Limb (tissue), 2 donors: ENCODE data around the gene SAMM50.

ENCODE experiments used
- DNase-seq, 2 donors: peaks; one replicate each; pipeline ENCODE4 v3.0.0-alpha.2; 2016; ENCODE audit errors: extremely low spot score in 2 of 2

Gene SAMM50

DNA sequence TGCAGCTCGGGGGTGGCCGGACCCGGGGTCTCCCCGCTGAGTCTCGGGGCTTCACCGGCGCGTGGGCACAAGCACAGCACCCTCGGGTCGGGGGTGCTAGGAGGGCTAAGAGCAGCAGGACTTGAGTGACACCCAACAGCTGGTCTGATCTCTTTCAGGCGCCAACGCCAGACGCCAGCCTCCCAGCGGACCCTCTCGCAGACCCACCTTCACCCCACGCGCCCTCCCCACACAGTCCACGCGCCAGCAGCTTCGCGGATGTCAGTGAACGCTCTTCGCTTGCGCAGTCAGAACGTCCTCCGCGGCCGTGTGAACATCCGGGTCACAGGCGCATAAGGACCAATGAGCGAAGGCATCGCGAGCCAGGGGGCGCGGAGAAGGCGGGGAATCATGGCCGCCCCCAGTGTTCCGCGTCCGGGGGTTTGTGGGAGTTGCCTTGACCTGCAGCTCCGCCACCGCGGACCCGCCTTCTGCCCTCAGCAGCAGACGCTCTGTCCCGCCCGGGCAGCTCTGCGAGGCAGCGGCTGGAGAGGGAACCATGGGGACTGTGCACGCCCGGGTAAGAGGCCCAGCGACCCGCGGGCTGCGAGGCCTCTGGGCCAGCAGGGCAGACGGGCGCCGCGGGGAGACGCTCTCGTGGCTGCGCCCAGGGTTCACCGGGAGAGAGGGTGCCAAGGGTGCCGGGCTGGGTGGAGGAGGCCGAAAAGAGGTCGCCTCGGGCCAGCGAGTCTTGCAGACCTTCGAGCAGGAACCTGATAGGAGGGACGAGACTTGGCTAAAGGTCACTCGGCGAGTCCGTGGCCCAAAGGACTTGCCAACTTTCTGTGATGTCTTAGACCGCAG, at the start of gene SAMM50:
Gene SAMM50 (plus strand): TSS at position 403 of the 843 bp plus-strand sequence. CDS start 136 bp downstream, at position 539.
- peak; percentile 92 to 93 for DNase-seq

DNA sequence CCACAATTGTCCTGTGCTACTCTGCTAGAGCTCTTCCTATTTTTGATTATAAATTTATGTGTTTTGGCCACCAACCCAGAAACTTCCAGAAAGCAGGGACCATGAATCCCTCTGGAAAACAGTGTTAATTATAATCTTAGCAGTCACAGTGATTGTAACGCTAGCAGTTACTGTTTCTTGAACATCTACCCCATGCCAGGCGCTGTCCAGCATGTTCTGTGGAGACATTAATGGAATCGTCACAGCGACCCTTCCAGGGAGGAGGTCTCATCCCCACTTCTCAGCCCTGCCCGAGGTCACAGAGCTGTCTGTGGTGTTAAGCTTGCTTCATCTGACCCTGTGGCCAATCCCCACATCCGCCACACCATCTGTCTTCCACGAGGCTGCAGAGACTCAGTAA, 49.6 kb upstream of the SAMM50 start:
- no peak for DNase-seq

DNA sequence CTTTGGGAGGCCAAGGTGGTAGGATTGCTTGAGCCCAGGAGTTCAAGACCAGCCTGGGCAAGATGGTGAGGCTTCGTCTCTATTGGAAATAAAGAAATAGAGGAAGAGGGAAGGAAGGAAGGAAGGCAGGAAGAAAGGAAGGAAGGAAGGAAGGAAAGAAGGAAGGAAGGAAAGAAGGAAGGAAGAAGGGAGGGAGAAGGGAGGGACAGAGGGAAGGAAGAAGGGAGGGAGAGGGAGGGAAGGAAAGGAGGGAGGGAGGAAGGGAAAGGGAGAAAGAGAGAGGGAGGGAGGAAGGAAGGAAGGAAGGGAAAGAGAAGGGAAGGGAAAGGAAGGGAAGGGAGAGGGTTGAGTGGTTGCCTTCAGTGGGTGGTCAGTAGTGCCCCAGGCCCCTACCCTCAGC, 45.5 kb upstream of the SAMM50 start:
- DNase-seq: no peak

DNA sequence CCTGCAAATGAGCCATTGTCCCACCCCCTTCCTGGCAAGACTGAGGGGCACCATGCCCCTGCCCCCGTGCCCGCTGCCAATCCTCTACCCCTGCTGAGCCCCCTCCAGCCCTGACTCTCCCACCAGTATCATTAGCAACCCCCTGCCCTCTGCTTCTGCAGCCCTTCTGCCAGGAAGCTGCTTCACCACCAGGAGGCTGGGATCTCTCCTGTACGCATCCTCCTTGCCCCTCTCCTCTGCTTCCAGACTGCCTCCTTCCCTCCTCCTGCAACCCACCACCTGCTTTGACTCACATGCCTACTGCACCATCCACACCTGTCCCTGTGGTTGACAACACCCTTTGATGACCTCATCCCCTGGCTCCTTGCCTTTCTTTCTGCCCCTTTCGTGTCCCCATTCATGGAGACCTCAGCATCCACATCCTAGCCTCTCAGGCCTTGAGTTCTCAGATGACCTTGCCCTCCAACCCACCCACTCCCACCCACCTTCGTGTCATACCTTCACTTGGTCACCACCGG, 45.0 kb upstream of the SAMM50 start:
- DNase-seq: no peak

DNA sequence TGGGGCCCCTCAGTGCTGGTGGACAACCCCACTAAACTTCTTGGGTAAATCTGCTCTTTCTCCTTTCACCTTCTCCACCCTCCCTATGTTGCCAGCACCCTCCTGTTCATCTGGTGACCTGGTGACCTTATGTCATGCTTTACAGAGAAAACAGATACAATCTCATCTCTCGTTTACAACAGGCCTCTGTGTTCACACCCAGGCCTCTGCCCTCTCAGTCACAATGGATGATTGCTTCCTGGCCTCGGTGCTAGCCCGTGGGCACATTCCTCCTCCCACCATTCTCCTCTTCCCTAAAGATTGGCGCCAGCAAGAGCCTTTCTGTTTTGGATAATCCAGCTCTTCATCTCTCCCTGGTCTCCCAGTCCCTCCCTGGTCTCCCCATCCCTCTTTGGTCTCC, 43.9 kb upstream of the SAMM50 start:
- DNase-seq: no peak

DNA sequence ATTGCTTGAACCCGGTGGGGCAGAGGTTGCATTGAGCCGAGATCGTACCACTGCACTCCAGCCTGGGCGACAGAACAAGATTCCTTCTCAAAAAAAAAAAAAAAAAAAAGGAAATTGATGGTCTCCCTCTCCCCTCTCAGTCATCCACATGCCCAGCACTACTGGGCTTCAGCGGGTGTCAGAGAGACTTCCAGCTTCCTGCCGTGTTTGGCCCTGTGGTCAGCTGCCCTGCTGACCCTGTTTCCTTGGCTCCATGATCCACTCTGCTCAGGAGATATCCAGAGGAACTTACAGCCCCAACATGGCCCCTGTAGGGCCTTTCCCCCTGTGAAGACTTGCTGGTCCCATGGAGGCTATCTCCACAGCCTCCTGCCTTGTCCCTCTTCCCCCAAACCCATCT, 37.7 kb upstream of the SAMM50 start:
- no peak for DNase-seq

DNA sequence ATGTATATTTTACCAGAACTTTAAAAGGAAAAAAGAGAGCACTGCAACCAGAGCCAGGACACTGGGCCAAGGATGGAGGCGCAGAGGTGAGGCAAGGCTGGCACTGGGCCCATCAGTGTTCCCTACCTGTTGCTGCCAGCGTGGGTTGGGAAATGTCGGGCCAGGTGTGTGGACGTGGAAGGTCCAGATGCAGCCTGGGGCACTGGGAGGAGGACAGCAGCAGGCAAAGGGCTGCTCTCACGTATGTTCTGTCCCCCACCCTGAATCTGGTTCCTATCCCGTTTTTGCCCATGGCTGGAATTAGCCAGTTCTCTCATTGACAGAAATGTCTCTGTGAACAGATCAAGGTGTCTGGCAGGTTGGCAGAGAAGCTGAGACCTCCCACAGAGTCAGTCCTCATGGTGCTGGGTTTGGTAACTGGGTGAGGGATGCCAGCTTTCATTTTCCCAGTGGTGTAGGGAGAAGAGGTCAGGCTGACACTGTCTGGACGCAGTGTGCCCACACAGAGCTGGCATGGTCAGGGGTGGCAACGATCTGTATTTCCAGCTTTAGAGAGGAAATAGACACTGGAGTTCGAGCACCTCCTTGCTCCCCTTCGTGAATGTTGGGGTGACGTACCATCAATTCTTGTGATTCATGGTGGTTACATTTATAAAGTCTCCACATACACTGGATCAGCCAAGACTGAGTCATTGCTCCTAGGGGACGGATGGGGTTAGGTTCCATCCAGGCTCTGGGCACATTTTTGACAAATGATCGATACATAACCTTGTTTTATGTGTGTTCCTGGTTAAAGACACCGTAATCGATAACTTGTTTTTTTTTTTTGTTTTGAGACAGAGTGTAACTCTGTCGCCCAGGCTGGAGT, 35.9 kb upstream of the SAMM50 start:
- DNase-seq: no peak

DNA sequence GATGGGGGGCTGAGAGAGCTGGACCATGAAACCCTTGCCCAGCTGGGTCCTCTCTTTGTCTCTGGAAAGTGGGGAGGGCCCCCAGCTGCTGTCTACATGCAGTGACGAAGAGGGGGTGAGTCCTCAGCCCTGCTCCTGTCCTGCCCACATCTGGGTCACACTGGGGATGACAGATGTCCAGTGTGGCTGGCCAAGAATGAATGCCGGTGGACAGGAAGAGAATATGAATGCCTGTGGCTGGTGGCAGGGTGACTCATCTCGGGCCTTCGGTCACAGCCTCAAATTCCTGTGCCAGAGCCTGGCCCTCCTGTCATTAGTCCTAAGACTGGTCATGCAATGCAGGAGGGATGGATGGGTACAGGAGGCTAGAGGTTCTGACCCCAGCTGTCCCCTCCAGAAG, 33.9 kb upstream of the SAMM50 start:
- no peak for DNase-seq

DNA sequence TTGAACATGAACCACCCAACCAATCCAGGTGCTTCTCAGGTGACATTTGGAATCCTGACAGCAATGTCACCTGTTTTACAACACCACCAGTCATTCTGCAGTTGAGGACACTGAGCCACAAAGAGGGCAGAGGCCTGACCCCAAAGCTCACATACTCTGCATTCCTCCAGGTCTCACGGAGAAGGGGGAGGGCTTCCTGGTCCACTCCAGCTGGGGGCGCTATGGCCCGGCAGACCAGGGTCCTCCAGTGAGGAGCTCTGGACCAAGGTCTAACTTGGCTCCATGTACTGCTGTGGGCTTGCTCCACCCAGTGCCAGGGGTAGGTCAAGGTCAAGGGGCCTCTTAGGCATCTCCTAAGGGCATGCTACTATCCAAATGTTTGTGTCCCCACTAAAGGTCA, 33.1 kb upstream of the SAMM50 start:
- no peak for DNase-seq

DNA sequence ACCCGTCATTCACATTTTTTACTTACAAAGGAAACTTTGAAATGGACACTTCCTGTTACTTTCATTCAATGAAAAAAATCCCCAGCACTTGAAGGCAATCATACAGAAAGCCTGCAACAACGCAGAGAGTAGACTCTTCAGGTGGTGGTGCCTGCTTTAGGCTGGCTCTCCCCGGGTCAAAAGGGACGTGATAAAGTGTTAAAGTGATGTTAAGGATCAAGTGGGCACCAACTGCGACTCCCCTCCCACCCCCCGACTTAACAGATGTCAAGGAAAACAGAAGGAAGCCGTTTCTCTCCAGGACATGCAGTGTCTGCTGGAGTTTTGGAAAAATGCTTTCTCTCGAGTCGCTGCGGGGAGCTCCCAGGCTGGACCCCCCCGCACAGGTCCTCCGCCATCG, 32.1 kb upstream of the SAMM50 start:
- no peak for DNase-seq

DNA sequence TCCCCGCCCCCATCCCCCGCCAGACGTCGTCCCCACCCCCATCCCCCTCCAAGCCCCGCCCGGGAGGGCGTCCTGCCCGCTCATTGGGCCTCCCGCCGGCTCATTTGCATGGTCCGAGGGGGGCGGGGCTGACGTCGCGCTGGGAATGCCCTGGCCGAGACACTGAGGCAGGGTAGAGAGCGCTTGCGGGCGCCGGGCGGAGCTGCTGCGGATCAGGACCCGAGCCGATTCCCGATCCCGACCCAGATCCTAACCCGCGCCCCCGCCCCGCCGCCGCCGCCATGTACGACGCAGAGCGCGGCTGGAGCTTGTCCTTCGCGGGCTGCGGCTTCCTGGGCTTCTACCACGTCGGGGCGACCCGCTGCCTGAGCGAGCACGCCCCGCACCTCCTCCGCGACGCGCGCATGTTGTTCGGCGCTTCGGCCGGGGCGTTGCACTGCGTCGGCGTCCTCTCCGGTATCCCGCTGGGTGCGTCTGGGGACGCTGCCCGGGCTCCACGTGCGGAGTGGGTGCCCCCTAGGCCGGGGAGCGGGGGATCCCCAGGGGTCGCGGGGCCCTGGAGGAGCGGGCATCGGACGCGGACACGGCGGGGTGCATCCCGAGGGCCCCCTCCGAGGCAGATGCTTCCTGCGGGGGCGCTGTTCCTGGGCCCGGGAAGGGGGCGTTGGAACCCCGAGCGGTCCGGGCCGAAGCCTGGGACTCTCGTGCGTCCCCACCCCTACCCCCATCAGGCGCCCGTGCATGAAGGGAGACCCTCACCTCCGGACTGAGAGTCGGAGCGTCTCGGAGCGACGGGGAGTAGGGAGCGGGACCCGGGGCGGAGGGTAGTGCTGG, 31.4 kb upstream of the SAMM50 start, which contains the start of gene PNPLA3:
Gene PNPLA3 (plus strand): TSS at position 175 of the 834 bp plus-strand sequence. CDS start 107 bp downstream, at position 282.
- DNase-seq: peak; percentile 86 to 96

DNA sequence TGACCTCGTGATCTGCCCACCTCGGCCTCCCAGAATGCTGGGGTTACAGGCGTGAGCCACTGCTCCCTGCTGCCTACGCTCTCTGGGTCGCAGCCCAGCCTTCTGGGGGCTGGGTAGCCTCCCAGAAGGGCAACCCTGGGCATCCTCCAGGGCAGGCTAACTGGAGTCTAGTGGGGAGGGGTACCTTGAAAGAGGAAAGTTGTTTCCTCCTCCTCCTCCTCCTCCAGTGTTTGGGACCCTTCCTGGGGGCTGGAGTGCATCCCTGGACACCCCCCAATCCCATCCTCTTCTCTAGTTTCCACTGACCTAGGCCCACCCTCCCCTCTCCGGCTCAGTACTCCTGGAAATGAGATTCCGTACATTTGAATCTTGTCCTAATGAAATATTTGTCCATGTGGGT, 30.4 kb upstream of the SAMM50 start:
- DNase-seq: no peak

DNA sequence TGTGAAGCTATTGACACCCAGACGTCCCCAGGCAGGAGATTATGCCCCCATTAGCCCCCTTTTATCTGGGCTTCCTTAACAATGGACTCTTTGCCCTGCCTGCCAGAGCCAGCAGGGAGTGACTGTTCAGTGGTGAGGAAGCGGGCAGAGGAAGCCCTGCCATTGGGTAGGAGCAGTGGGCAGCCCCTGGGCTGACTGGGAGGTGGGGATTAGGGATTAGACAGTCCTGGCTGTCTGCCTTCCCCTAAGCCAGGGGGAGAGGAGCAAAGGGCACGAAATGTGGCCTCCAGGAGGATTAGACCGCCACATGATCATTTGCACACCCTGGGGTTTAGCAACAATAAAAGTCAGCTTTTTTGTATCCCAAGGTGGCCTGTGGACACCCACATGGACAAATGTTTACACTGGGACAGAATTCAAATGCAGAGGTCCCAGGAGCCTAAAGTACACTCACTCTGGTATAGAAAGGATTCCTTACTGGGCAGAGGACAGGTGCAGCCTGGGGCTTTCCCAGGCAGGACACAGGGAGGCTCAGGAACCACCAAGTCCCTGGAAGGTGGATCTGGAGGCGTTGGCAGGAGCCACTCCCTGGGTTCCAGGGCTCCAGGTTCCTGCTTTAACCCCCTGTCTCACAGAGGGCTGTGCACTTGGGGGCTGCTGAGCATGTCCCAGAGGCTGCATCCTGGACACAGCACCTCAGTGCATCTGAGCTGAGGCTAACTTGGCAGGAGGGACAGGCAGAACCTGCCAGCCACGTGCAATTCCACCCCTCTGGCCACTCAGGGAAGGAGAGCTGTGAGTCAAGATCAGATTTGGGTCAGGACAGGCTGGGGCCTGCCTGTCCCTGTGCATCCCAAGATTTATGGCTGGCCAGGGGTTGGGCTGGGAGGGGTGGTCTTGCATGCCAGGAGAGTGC, 29.6 kb upstream of the SAMM50 start:
- no peak for DNase-seq

DNA sequence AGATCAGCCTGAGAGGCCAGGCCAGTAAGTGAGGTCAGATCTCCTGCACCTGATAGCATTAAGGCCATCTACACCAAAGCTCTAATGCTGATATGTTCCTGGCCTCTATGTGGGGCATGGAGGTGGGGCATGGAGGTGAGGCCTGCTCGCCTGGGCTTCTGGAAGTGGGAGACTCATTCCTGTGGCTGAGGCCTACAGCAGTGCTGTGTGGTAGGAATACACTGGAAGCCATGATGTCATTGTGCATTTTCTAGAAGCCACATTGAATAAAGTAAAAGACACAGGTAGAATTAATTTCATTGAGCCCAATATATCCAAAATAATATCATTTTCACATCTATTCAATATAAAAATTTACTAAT, 28.9 kb upstream of the SAMM50 start:
- no peak for DNase-seq

DNA sequence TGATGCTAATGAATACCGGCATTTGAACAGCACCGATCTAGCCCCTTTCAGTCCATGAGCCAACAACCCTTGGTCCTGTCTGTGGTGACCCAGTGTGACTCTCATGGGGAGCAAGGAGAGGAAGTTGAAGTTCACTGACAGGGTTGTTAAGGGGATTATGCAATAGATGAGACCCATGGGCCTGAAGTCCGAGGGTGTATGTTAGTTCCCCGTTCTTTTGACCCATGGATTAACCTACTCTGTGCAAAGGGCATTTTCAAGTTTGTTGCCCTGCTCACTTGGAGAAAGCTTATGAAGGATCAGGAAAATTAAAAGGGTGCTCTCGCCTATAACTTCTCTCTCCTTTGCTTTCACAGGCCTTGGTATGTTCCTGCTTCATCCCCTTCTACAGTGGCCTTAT, 26.8 kb upstream of the SAMM50 start:
- no peak for DNase-seq

DNA sequence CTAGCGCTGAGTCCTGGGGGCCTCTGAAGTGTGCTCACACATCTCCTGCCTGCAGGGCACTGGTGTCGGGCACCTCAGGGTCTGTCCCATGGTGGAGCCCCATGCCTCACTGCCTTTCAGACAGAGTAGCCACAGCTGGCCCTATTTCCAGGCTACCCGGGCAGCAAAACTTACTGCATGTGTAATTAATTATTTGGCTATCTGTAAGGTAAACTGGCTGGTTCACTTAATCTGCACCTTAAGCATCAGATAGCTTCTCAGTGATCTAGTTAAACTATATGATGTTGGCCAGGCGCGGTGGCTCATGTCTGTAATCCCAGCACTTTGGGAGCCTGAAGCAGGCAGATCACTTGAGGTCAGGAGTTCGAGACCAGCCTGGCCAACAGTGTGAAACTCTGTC, 26.3 kb upstream of the SAMM50 start:
- no peak for DNase-seq

DNA sequence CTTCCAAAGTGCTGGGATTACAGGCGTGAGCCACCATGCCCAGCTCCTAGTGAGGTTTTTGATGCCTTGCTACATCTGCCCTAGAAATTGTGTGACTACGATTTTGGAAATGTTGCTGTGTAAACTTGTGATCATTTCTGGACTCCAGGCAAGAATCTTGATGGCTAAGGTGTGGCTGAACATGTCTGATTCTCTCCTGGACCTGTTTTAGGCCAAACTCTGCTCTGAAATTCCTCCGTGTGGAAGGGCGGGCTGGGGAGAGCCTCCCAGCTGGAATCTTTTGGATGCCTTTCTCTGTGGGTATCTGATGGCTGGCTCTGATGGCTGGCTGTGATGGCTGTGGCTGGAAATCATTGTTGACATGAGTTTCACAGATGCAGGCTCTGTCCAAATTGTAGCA, 23.5 kb upstream of the SAMM50 start:
- DNase-seq: no peak

DNA sequence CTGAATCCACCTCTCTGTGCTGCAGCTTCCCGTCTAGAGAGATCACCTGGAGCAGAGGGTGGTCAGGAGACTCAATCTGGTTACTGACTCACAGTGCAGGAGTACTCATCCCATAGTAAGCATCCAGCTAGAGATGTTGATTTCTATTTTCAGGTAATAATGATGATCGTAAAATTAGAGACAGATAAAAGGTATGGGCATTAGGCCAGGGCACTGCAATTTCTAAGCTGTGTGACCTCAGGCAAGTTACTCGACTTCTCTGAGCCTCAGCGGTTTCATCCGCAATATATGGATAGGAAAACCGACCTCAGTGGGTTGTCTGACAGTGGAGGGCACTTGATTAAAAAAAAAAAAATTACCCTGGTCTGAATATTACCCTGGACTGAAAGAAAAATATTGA, 13.8 kb upstream of the SAMM50 start:
- DNase-seq: no peak

DNA sequence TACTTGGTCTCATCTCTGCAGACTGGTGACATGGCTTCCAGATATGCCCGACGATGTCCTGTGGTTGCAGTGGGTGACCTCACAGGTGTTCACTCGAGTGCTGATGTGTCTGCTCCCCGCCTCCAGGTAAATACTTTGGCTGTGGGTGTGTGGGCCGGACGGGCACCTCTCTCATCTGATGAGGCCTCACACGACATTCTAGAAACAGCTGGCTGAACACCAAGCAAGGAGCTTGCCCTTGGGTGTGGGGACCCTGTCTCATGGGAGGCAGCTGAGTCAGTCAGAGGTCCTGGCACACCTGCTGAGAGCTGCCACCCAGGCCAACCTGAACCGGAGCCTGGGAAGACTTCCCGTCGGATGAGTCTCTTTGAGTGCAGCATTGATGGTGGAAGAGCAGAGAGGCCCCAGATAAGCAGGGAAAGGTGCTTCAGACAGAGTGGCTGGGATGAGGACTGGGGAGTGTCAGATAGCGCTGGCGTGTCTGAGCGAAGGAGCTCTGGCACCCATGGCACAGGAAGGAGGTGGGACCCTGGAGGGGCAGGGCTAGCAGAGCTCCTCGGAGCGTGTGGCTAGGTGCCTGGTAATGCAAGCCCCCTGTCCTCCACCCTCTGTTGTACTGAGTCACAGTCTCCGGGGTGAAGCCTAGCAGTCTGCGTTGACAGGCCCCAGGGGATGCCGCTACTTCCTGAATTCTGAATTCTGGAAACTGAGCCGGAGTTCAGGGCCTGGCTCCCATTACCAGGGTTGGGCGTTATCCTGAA, 10.4 kb upstream of the SAMM50 start:
- DNase-seq: no peak
